Hepatocyte (in vitro differentiated cells): ENCODE measurements around the gene AMFR.

ENCODE experiments used
- EZH2 ChIP-seq: fragments of 200-600 bp; sonication (generic); IDR thresholded peaks from 2 replicates; pipeline ENCODE4 v1.6.1; 2016; ENCODE audit warnings: antibody characterized with exemption, mild to moderate bottlenecking, borderline replicate concordance
- TF ChIP-seq, protein P1 (sequence below): fragments of 200-600 bp; sonication (generic); IDR thresholded peaks from 2 replicates; pipeline ENCODE4 v1.5.1; 2016; ENCODE audit warnings: antibody characterized with exemption, mild to moderate bottlenecking; ENCODE audit not compliant: poor library complexity

DNA sequence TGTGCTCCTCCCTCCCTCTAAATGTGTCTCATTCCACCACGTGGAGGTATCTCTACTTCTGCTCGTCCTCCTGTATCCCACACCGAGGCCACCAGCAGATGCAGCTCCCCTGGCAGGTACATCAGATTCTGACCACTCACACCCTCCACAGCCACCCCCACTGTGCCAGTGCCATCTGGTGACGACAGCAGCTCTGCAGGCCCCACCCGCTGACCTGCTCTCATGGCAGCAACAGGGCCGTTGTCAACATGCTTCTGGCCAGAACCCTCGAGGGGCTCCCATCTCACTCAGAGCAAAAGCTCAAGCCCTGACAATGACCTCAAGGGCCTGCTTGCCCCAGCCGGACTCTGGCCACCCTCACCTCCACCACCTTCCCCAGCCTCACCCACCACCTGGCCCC, 93.4 kb downstream of the AMFR start:
- TF ChIP-seq, protein P1, sequence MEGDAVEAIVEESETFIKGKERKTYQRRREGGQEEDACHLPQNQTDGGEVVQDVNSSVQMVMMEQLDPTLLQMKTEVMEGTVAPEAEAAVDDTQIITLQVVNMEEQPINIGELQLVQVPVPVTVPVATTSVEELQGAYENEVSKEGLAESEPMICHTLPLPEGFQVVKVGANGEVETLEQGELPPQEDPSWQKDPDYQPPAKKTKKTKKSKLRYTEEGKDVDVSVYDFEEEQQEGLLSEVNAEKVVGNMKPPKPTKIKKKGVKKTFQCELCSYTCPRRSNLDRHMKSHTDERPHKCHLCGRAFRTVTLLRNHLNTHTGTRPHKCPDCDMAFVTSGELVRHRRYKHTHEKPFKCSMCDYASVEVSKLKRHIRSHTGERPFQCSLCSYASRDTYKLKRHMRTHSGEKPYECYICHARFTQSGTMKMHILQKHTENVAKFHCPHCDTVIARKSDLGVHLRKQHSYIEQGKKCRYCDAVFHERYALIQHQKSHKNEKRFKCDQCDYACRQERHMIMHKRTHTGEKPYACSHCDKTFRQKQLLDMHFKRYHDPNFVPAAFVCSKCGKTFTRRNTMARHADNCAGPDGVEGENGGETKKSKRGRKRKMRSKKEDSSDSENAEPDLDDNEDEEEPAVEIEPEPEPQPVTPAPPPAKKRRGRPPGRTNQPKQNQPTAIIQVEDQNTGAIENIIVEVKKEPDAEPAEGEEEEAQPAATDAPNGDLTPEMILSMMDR = no peak
- TF ChIP-seq EZH2 = no peak
